T-helper 1 cell treated with Interleukin-12 subunit alpha and Interleukin-12 subunit beta and Interleukin-4 antibody, amounts not matched to agents 30 μg/mL and 1 μg/mL, for 36 hours (primary cell): Measurements from ENCODE around the gene CLIC4.
"Not testable (repeated sequence)": the region's sequence is repeated elsewhere in the genome, so short reads cannot be mapped to it uniquely, and the experiment has no call there.

Experiments
- H3K27ac Mint-ChIP-seq: one replicate; pipeline ENCODE4 v1.8.0; 2021; ENCODE audit warnings: mild to moderate bottlenecking, mixed read lengths
- H3K27me3 Mint-ChIP-seq: one replicate; pipeline ENCODE4 v1.8.0; 2021; ENCODE audit warnings: low read depth, mixed read lengths
- H3K36me3 Mint-ChIP-seq: one replicate; pipeline ENCODE4 v1.8.0; 2021; ENCODE audit warnings: low read depth, mixed read lengths
- H3K4me1 Mint-ChIP-seq: one replicate; pipeline ENCODE4 v1.8.0; 2021; ENCODE audit warnings: low read depth, mixed read lengths
- H3K4me3 Mint-ChIP-seq: one replicate; pipeline ENCODE4 v1.8.0; 2021; ENCODE audit warnings: mild to moderate bottlenecking, moderate library complexity, mixed read lengths
- H3K9me3 Mint-ChIP-seq: one replicate; pipeline ENCODE4 v1.8.0; 2021; ENCODE audit warnings: mixed read lengths

CLIC4 gene

DNA sequence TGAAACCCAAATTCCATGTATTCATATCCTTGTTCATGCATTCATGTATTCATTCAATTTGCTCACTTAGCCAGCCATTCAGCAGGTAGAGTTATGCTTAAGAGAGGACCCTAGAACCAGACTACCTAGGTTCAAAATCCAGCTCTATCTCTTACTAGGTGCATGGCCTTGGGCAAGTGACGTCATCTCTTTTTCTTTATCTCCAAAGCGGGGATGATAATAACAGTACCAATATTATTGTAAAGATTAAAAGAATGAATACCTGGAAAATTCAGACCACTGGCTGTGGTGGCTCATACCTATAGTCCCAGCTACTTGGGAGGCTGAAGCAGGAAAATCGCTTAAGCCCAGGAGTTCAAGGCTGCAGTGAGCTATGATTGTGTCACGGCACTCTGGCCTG is 33.9 kb upstream of the CLIC4 start:
- no peak overlapping the region for H3K27ac Mint-ChIP-seq
- H3K4me1 Mint-ChIP-seq, result peaks cover 16% of the 10 kb centered on the region
- H3K9me3 Mint-ChIP-seq, result no peaks in the 10 kb centered on the region
- no peaks in the 10 kb centered on the region for H3K27me3 Mint-ChIP-seq
- no peak overlapping the region for H3K4me3 Mint-ChIP-seq
- no peaks in the 10 kb centered on the region for H3K36me3 Mint-ChIP-seq

GRCh38 chr1:24713176-24713575 is 32.1 kb upstream of the CLIC4 start:
- H3K4me1 Mint-ChIP-seq, result peaks cover 14% of the 10 kb centered on the region
- no peaks in the 10 kb centered on the region for H3K36me3 Mint-ChIP-seq
- no peaks in the 10 kb centered on the region for H3K27me3 Mint-ChIP-seq
- H3K9me3 Mint-ChIP-seq, result no peaks in the 10 kb centered on the region
- H3K4me3 Mint-ChIP-seq, result no peak overlapping the region
- no peak overlapping the region for H3K27ac Mint-ChIP-seq

DNA sequence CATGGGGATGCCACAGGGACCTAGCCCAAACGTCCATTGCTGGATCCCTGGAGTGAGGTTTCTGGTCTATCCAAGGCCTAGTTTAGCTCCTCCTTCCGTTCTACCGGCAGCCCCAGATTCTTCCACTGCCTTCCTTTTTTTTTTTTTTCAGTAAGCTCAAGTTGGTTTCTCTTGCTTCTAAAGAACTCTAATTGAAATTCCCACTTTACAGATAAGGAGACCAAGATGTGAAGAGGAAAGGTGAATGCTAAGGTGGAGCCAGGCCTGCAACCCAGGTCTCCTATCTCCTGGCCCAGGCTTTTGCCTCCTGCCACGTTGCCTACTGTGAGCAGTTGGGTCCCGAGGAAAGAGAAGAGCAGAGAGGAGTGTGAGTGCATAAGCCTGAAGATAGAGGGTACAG is 31.5 kb upstream of the CLIC4 start:
- H3K4me3 Mint-ChIP-seq, result no peak overlapping the region
- peaks cover 14% of the 10 kb centered on the region for H3K4me1 Mint-ChIP-seq
- no peaks in the 10 kb centered on the region for H3K27me3 Mint-ChIP-seq
- H3K9me3 Mint-ChIP-seq, result no peaks in the 10 kb centered on the region
- H3K36me3 Mint-ChIP-seq, result no peaks in the 10 kb centered on the region
- H3K27ac Mint-ChIP-seq, result no peak overlapping the region

DNA sequence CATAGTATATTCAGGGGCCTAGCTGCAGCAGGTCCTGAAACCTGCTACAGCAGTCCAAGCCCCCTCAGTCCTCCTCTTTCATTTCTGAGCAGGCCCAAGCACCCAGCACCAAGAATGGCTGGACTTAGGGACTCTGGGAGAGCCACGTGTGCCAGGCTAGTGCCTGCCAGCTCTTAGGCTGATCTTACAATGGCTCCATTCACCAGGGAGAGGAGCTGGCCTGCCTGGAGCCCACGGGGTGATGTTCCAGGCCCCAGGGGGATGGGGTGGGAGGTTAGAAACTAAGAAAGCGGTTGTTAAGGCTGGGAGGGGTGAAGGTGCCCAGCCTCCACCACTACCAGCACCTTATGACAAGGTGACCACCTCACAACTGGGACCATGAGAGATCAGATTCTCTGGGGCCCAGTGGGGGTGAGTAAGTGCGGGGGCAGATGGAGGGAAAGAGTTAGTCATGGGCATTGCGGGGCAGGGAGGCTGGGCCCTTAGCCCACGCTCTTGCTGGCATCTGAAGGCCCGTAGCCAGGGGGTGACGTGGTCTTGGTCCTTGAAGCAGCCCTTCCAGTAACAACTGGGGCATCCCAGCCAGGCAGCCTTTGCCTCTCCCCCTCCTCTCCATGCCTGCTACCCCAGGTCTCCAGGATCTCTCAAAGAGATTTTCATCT is 30.3 kb upstream of the CLIC4 start:
- no peak overlapping the region for H3K27ac Mint-ChIP-seq
- peaks cover 4% of the 10 kb centered on the region for H3K4me1 Mint-ChIP-seq

DNA sequence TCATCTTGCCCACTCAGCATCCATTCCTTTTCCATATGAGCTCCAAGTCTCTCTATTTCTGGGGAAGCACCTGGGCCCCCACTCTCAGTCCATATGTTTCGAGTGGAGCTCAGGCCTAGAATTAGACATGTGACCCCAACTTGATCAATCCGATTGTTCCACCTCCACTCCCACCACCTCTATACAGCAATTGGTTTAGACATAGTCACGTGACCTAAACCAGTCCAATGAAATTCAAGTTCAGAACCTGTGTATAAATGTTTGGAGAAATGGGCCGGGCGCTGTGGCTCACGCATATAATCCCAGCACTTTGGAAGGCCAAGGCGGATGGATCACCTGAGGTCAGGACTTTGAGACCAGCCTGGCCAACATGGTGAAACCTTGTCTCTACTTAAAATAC is 29.6 kb upstream of the CLIC4 start:
- no peak overlapping the region for H3K4me3 Mint-ChIP-seq
- H3K9me3 Mint-ChIP-seq, result no peaks in the 10 kb centered on the region
- H3K27me3 Mint-ChIP-seq, result no peaks in the 10 kb centered on the region
- no peaks in the 10 kb centered on the region for H3K36me3 Mint-ChIP-seq
- H3K27ac Mint-ChIP-seq, result no peak overlapping the region
- H3K4me1 Mint-ChIP-seq, result no peaks in the 10 kb centered on the region

More for the DNA sequence above, 30.3 kb upstream of the CLIC4 start:
- H3K4me3 Mint-ChIP-seq, result no peak overlapping the region
- no peaks in the 10 kb centered on the region for H3K9me3 Mint-ChIP-seq
- no peaks in the 10 kb centered on the region for H3K27me3 Mint-ChIP-seq
- H3K36me3 Mint-ChIP-seq, result no peaks in the 10 kb centered on the region

DNA sequence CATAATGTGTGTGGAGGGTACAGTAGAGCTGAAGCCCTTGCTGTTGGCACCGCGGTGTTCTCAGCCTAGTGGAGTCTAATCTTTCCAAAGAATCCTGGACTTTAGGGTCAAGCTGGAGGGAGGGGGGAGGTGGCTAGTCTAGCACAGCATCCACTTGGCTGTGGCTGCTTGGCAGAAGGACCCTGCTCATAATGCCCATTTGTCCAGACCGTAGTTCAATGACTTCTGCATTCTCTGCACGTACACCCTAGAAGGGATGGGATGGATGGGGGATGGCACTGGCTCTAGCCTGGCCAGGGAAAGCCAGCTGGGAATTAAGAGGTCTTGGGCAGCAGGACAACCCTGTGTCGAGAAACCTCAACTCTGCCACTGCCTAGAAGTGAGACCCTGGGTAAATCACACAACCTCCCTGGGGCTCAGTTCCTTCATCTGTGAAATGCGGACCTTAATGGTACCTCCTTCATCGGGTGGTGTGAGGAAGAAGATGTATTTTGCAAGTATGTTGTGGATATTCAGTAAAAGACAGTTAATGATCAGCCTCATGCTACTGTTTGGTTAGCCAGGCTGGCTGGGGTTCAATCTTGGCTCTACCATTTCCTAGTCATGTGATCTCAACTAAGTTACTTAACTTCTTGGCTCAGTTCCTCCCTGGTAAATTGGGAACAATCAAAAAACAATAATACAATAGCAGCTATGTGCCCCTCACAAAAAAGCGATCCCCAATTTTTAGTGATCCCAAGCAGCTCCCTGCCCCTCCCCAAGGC is 27.2 kb upstream of the CLIC4 start:
- Mint-ChIP-seq H3K4me3 (no peak overlapping the region), H3K27ac (no peak overlapping the region), H3K4me1 (peaks cover 9% of the 10 kb centered on the region), H3K27me3 (no peaks in the 10 kb centered on the region), H3K9me3 (no peaks in the 10 kb centered on the region), H3K36me3 (no peaks in the 10 kb centered on the region)

- Mint-ChIP-seq H3K36me3 (no peaks in the 10 kb centered on the region), H3K27me3 (no peaks in the 10 kb centered on the region), H3K9me3 (no peaks in the 10 kb centered on the region), H3K4me1 (peaks cover 9% of the 10 kb centered on the region), H3K27ac (no peak overlapping the region), H3K4me3 (no peak overlapping the region)
Measured at GRCh38 chr1:24720152-24720551, 25.1 kb upstream of the CLIC4 start.

DNA sequence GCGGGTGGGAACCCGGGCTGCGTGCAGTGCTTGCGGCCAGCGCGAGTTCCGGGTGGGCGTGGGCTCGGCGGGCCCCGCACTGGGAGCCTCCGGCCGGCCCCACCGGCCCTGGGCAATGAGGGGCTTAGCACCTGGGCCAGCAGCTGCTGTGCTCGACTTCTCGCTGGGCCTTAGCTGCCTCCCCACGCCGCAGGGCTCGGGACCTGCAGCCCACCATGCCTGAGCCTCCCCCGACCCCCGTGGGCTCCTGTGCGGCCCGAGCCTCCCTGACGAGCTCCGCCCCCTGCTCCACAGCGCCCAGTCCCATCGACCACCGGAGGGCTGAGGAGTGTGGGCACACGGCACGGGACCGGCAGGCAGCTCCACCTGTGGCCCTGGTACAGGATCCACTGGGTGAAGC is 23.7 kb upstream of the CLIC4 start:
- Mint-ChIP-seq H3K36me3 (no peaks in the 10 kb centered on the region), H3K4me3 (no peak overlapping the region), H3K4me1 (peaks cover 10% of the 10 kb centered on the region), H3K9me3 (no peaks in the 10 kb centered on the region), H3K27ac (no peak overlapping the region), H3K27me3 (no peaks in the 10 kb centered on the region)

- Mint-ChIP-seq H3K4me3 (peak overlapping the region; percentile 79), H3K4me1 (peaks cover 16% of the 10 kb centered on the region), H3K27ac (peak overlapping the region; percentile 65)
- not testable (repeated sequence) for H3K9me3 Mint-ChIP-seq, H3K27me3 Mint-ChIP-seq, H3K36me3 Mint-ChIP-seq
Measured at GRCh38 chr1:24722073-24723035, 22.9 kb upstream of the CLIC4 start.

DNA sequence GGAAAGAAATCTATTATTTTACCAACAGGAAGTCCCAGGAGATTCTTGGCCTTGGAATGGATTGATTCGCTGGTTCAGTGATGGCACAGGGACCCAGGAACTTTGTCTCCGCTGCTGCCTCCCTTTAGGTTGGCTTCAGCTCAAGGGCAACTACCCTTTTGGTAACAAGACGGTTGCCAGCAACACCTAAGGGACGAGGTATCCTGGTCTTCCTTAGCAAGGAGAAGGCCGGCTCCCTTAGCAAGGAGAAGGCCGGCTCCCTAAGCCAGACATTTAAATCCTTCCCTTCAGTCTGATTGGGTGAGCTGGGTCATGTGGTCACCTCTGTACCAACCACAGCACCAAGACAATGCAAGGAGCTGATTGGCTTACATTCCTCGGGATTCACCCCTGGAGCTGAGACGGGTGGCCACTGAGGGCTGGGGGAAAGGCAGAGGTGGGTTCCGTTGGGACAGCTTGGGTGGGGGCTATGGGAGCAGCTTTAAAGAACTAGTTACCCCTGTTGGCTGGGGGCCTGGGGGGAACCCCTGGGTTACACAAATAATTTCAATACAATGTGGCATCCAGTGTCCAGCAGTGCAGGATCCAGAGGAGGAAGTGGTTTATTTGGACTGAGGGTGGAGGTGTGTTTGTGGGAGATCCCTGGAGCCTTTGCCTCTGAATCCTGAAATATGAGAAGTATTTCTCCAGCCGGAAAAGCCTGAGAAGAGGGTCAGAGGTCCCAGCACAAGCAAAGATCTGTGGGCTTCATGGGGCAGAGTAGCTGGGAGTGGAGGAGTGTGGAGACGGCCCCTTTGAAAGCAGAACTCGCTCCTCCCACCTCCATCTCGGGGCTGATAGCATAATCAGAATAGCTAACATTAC is 20.7 kb upstream of the CLIC4 start:
- Mint-ChIP-seq H3K27ac (no peak overlapping the region), H3K9me3 (no peaks in the 10 kb centered on the region), H3K4me3 (no peak overlapping the region), H3K27me3 (no peaks in the 10 kb centered on the region), H3K4me1 (peaks cover 22% of the 10 kb centered on the region), H3K36me3 (no peaks in the 10 kb centered on the region)

- Mint-ChIP-seq H3K27ac (no peak overlapping the region), H3K9me3 (no peaks in the 10 kb centered on the region)
Measured at GRCh38 chr1:24725209-24725651, 20.0 kb upstream of the CLIC4 start.

DNA sequence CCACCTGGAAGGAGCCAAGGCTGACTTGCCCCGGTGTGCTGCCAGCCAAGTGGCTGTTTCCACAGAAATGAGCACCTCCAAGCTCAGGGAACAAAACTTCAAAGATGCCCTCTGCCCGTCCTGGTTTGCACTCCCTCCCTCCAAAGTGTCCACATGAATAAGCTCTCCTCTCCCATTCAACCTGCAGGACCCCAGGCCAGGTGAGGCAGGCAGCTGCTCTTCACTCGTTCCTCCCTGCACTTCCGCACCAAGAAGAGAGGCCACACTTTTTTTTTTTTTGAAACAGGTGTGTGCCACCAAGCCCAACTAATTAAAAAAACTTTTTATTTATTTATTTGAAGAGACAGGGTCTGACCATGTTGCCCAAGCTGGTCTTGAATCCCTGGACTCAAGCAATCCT is 18.5 kb upstream of the CLIC4 start:
- Mint-ChIP-seq H3K36me3 (no peaks in the 10 kb centered on the region), H3K27me3 (no peaks in the 10 kb centered on the region), H3K27ac (no peak overlapping the region), H3K4me3 (no peak overlapping the region), H3K9me3 (no peaks in the 10 kb centered on the region), H3K4me1 (peaks cover 22% of the 10 kb centered on the region)

More at GRCh38 chr1:24725209-24725651, 20.0 kb upstream of the CLIC4 start:
- Mint-ChIP-seq H3K4me1 (peaks cover 22% of the 10 kb centered on the region), H3K4me3 (no peak overlapping the region), H3K27me3 (no peaks in the 10 kb centered on the region), H3K36me3 (no peaks in the 10 kb centered on the region)

DNA sequence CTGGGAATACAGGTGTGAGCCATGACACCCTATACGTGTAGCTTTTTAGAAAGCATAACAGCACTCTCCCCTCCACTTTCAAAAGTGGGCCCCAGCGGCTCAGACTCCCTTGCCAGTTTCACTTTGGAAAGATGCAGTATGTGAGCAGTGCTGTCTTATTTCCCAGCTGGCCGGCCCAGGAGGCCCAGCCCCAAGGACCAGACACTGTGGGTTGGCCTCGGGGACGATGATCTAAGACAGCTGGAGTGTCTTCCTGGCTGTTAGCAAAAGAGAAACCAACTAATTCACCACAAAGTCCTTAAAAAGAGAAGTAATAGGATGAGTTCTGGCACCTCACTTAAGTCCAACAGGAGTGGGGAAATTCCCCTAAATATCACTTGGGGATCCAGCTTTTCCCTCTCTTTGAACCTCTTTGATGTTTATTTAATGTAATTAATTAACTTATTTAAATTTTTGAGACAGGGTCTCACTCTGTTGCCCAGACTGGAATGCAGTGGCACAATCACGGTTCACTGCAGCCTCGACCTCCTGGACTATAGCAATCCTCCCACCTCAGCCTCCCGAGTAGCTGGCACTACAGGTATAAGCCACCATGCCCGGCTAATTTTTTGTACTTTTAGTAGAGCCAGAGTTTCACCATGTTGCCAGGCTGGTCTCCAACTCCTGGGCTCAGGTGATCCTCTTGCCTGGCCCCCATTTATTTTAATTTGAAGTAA is 17.6 kb upstream of the CLIC4 start:
- Mint-ChIP-seq H3K4me1 (peaks cover 14% of the 10 kb centered on the region), H3K27ac (no peak overlapping the region), H3K4me3 (no peak overlapping the region), H3K9me3 (no peaks in the 10 kb centered on the region), H3K36me3 (no peaks in the 10 kb centered on the region), H3K27me3 (no peaks in the 10 kb centered on the region)
